PC-9 (cell line): ENCODE measurements around the gene CCDC80. TPM values are rescaled to one million over a fixed set of nuclear protein-coding genes. Genes with fewer than 3 reads are reported as not detected.

Experiments
- BruUV-seq: library from RNA; stranded (reverse); fragments of 400-500 nt; replicated peaks from 2 replicates; lab custom pipeline; 2021; lab: Mats Ljungman, UMichigan
- CTCF ChIA-PET: fragments of 300-600 bp; sonication (Branson Sonifier 250); formaldehyde crosslinking; loops from one replicate; lab custom pipeline; 2022; ENCODE audit warnings: antibody characterized with exemption; lab: Charles Lee
- POLR2A ChIA-PET: fragments of 300-600 bp; sonication (Branson Sonifier 250); formaldehyde crosslinking; loops from one replicate; lab custom pipeline; 2022; ENCODE audit warnings: antibody characterized with exemption; ENCODE audit not compliant: unreplicated experiment; lab: Charles Lee
- DNase-seq, 2 experiments: peaks; one replicate each; pipeline versions ENCODE4 v3.0.0 to v3.0.0-alpha.2; 2015 to 2022; ENCODE audit warnings: mixed read lengths in 1 of 2
- H2AFZ ChIP-seq: fragments of 200-600 bp; sonication (generic); 2 replicates; pipeline ENCODE4 v1.8.1; 2017; ENCODE audit warnings: antibody characterized with exemption
- H3F3A ChIP-seq: fragments of 200-600 bp; sonication (generic); 2 replicates; pipeline ENCODE4 v1.8.1; 2017; ENCODE audit warnings: antibody characterized with exemption, mild to moderate bottlenecking, low read depth; ENCODE audit not compliant: insufficient read depth
- H3K27ac ChIP-seq: fragments of 200-600 bp; sonication (generic); 2 replicates; pipeline ENCODE4 v1.6.1; 2016; ENCODE audit warnings: mixed run types
- H3K27me3 ChIP-seq: fragments of 200-600 bp; sonication (generic); 2 replicates; pipeline ENCODE4 v1.6.1; 2016; ENCODE audit warnings: low read depth, mixed run types; ENCODE audit not compliant: insufficient read depth
- H3K36me3 ChIP-seq: fragments of 200-600 bp; sonication (generic); 2 replicates; pipeline ENCODE4 v1.6.1; 2016; ENCODE audit warnings: low read depth, mixed run types
- H3K4me1 ChIP-seq: fragments of 200-600 bp; sonication (generic); replicated peaks from 2 replicates; pipeline ENCODE4 v1.6.1; 2016; ENCODE audit warnings: mixed run types; ENCODE audit not compliant: insufficient read depth
- H3K4me2 ChIP-seq: fragments of 200-600 bp; sonication (generic); 2 replicates; pipeline ENCODE4 v1.6.1; 2017; ENCODE audit warnings: mixed run types
- H3K4me3 ChIP-seq: fragments of 200-600 bp; sonication (generic); 2 replicates; pipeline ENCODE4 v1.6.1; 2016; ENCODE audit warnings: mixed run types
- H3K79me2 ChIP-seq: fragments of 200-600 bp; sonication (generic); 2 replicates; pipeline ENCODE4 v1.6.1; 2017; ENCODE audit warnings: low read depth, mixed run types
- H3K9me2 ChIP-seq: fragments of 200-600 bp; sonication (generic); 2 replicates; pipeline ENCODE4 v1.8.1; 2017; ENCODE audit warnings: mild to moderate bottlenecking; ENCODE audit not compliant: insufficient read depth
- H3K9me3 ChIP-seq: fragments of 200-600 bp; sonication (generic); 2 replicates; pipeline ENCODE4 v1.8.1; 2016; ENCODE audit warnings: low read depth; ENCODE audit not compliant: insufficient read depth
- H4K20me1 ChIP-seq: fragments of 200-600 bp; sonication (generic); 2 replicates; pipeline ENCODE4 v1.8.1; 2017; ENCODE audit not compliant: insufficient read depth
- CTCF ChIP-seq: fragments of 200-600 bp; sonication (generic); conservative IDR thresholded peaks from 2 replicates; pipeline ENCODE4 v1.6.1; 2017; ENCODE audit warnings: mixed run types, antibody characterized with exemption, mild to moderate bottlenecking, moderate library complexity
- EZH2 ChIP-seq: fragments of 200-600 bp; sonication (generic); IDR thresholded peaks from 2 replicates; pipeline ENCODE4 v1.8.0; 2017; ENCODE audit warnings: antibody characterized with exemption, low read depth
- intact Hi-C: fragments of 100-400 bp; cut with micrococcal nuclease; formaldehyde crosslinking; loops from one replicate; pipeline ENCODE4 v1.10.0; 2022; ENCODE audit not compliant: unreplicated experiment
- total RNA-seq: library from RNA; stranded (reverse); gene quantifications from 2 replicates; pipeline ENCODE4 v1.2.3, GENCODE V29; 2021

Gene CCDC80
- total RNA-seq, 1 experiment from 2014 or later, result 162 TPM

- H3K4me1 ChIP-seq, result peaks cover 27% of the 10 kb centered on the region
- no peaks in the 10 kb centered on the region for H4K20me1 ChIP-seq
- TF ChIP-seq EZH2 (no peak), CTCF (no peak)
- H3K79me2 ChIP-seq, result no peaks in the 10 kb centered on the region
- no peaks in the 10 kb centered on the region for H3K36me3 ChIP-seq
- intact Hi-C loops, result no loop called here
- no peaks in the 10 kb centered on the region for H3K9me2 ChIP-seq
- ChIA-PET CTCF (no interaction called here), POLR2A (no interaction called here)
- no peaks in the 10 kb centered on the region for H3K27me3 ChIP-seq
- H3F3A ChIP-seq, result peaks cover 8% of the 10 kb centered on the region; the same call in 1 of the 2 replicates
- H3K4me2 ChIP-seq, result no peak overlapping the region
- no peak overlapping the region for H3K27ac ChIP-seq
- no peak for DNase-seq
- no peak overlapping the region for H2AFZ ChIP-seq
- no peaks in the 10 kb centered on the region for H3K9me3 ChIP-seq
- H3K4me3 ChIP-seq, result no peak overlapping the region
- BruUV-seq, result no TSS peak
Measured at GRCh38 chr3:112627419-112627818, 13.5 kb downstream of the CCDC80 start.

- H3K79me2 ChIP-seq, result no peaks in the 10 kb centered on the region
- H3K27ac ChIP-seq, result peak overlapping the region; percentile 81
- intact Hi-C loops, result loop anchor here (2.0 kb wide), 1 partner anchor 17 kb away; the partner anchor contains the start of gene CCDC80
- BruUV-seq, result no TSS peak
- peaks cover 8% of the 10 kb centered on the region; the same call in 1 of the 2 replicates for H3F3A ChIP-seq
- ChIA-PET POLR2A (interaction anchor here (0.6 to 0.7 kb wide), 2 partner anchors 137 to 1104 kb away, joined by 3 read pairs; no protein-coding TSS in a partner anchor), CTCF (interaction anchor here (1.0 kb wide), 2 partner anchors 21 to 367 kb away, joined by 3 to 4 read pairs; partner anchors contain the start of gene GTPBP8)
- DNase-seq, result peak; percentile 33 to 93
- TF ChIP-seq CTCF (no peak), EZH2 (no peak)
- H3K4me2 ChIP-seq, result peak overlapping the region; percentile 45
- H3K4me1 ChIP-seq, result peaks cover 38% of the 10 kb centered on the region
- no peaks in the 10 kb centered on the region for H4K20me1 ChIP-seq
- H2AFZ ChIP-seq, result no peak overlapping the region
- no peak overlapping the region for H3K4me3 ChIP-seq
- H3K9me2 ChIP-seq, result no peaks in the 10 kb centered on the region
- 0 out of 2 replicates have a peak, but pooled peaks cover 4% of the 10 kb centered on the region for H3K36me3 ChIP-seq
- 0 out of 2 replicates have a peak, but pooled peaks cover 6% of the 10 kb centered on the region for H3K9me3 ChIP-seq
- no peaks in the 10 kb centered on the region for H3K27me3 ChIP-seq
Measured at GRCh38 chr3:112623717-112624116, 17.2 kb downstream of the CCDC80 start.

GRCh38 chr3:112623213-112623612 lies 17.7 kb downstream of the CCDC80 start:
- Histone ChIP-seq H3K79me2 (no peaks in the 10 kb centered on the region), H3K27me3 (no peaks in the 10 kb centered on the region), H2AFZ (no peak overlapping the region), H3K36me3 (0 out of 2 replicates have a peak, but pooled peaks cover 4% of the 10 kb centered on the region), H3F3A (peaks cover 8% of the 10 kb centered on the region; the same call in 1 of the 2 replicates), H3K4me2 (peak overlapping the region; percentile 45), H4K20me1 (no peaks in the 10 kb centered on the region), H3K9me2 (no peaks in the 10 kb centered on the region), H3K9me3 (0 out of 2 replicates have a peak, but pooled peaks cover 8% of the 10 kb centered on the region), H3K27ac (peak overlapping the region; percentile 81), H3K4me1 (peaks cover 38% of the 10 kb centered on the region), H3K4me3 (no peak overlapping the region)
- ChIA-PET POLR2A (interaction anchor here (0.6 to 0.7 kb wide), 2 partner anchors 137 to 1105 kb away, joined by 3 read pairs; no protein-coding TSS in a partner anchor), CTCF (interaction anchor here (0.7 kb wide), 1 partner anchor 12 kb away, joined by 5 read pairs; no protein-coding TSS in a partner anchor)
- no peak for DNase-seq
- TF ChIP-seq CTCF (no peak), EZH2 (no peak)
- intact Hi-C loops, result loop anchor here (2.0 kb wide), 1 partner anchor 18 kb away; the partner anchor contains the start of gene CCDC80
- TSS peak; percentile 30 for BruUV-seq
